ENCODE measurements around the gene ANXA11. TPM values are rescaled to one million over a fixed set of nuclear protein-coding genes. Genes with fewer than 3 reads are reported as not detected.

ANXA11 gene
- polyA plus RNA-seq, 1 donor from 2014 or later, result not detected

DNA sequence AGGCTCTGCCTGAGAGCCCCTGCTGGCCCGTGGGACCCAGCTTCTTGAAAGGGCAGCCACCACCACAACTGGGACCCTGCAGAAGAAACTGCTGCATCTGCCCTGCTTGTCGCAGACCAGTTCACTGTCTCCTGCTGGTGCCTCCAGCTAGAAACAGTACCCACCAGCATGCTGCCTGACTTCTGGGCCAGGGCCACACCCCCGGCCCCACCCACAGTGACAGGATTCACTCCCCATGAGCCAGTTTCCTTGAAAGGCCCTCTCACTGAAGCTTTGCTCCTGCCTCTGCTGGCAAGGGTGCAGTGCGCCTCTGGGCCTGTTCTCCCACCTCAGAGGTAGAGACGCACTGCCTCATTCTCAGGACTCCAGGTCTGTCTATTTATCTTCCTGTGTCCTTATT is 32.4 kb downstream of the ANXA11 start:
- H3K9ac ChIP-seq (ENCODE audit: low read length), result no peak overlapping the region

DNA sequence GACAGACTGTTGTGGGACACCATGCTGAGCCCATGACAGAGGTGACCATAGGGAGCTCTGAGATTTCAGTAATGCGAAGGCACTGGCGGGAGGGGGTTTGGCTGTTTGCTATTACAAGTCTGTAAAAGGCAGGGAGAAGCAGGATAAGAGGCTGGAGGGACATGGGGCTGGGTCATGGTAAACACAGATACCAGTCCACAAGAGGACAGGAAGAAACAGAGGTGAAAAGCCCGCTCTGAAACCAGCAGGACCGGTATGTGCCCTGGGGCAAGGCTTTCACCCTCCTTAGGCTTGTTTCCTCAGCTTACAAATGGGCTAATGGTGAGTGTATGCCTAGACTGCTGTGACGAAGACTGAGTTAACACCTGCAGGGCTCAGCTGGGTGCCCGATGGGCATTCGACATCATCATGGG is 34.1 kb downstream of the ANXA11 start:
- H3K9me2 ChIP-seq (ENCODE audit: insufficient read depth, low read length), result no peaks in the 10 kb centered on the region
- no peaks in the 10 kb centered on the region for H3F3A ChIP-seq (ENCODE audit: insufficient read depth, low read length, poor library complexity, severe bottlenecking)
- H3K27me3 ChIP-seq (ENCODE audit: insufficient read depth, low read depth, low read length), result no peaks in the 10 kb centered on the region
- no peak overlapping the region for H3K4me3 ChIP-seq (ENCODE audit: low read length)
- TF ChIP-seq, protein P1, sequence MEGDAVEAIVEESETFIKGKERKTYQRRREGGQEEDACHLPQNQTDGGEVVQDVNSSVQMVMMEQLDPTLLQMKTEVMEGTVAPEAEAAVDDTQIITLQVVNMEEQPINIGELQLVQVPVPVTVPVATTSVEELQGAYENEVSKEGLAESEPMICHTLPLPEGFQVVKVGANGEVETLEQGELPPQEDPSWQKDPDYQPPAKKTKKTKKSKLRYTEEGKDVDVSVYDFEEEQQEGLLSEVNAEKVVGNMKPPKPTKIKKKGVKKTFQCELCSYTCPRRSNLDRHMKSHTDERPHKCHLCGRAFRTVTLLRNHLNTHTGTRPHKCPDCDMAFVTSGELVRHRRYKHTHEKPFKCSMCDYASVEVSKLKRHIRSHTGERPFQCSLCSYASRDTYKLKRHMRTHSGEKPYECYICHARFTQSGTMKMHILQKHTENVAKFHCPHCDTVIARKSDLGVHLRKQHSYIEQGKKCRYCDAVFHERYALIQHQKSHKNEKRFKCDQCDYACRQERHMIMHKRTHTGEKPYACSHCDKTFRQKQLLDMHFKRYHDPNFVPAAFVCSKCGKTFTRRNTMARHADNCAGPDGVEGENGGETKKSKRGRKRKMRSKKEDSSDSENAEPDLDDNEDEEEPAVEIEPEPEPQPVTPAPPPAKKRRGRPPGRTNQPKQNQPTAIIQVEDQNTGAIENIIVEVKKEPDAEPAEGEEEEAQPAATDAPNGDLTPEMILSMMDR (IDR thresholded peaks at IDR 0.05; ENCODE audit: poor library complexity, severe bottlenecking), result no peak
- TF ChIP-seq TAF1 (IDR thresholded peaks at IDR 0.05; ENCODE audit: low read depth), result no peak
- TF ChIP-seq SMC3 (conservative IDR thresholded peaks at IDR 0.05; ENCODE audit: poor library complexity), result no peak
- no peak for TF ChIP-seq POLR2AphosphoS5 (IDR thresholded peaks at IDR 0.05)
- TF ChIP-seq EZH2 (IDR thresholded peaks at IDR 0.05; ENCODE audit: borderline replicate concordance, insufficient read depth, low read length, poor library complexity, severe bottlenecking), result no peak
- H3K79me2 ChIP-seq (replicated peaks; ENCODE audit: insufficient read depth, low read length), result no peaks in the 10 kb centered on the region
- H3K9me3 ChIP-seq (ENCODE audit: low read length), result no peaks in the 10 kb centered on the region
- H3K27ac ChIP-seq (ENCODE audit: low read length), result no peak overlapping the region
- H3K4me2 ChIP-seq (ENCODE audit: low read length), result no peak overlapping the region
- H3K36me3 ChIP-seq (ENCODE audit: insufficient read depth, low read length), result no peaks in the 10 kb centered on the region
- H2AFZ ChIP-seq (ENCODE audit: low read depth, low read length), result no peak overlapping the region
- H3K9ac ChIP-seq (ENCODE audit: low read length), result no peak overlapping the region
- no peaks in the 10 kb centered on the region for H4K20me1 ChIP-seq (ENCODE audit: insufficient read depth)

More for the DNA sequence above, 32.4 kb downstream of the ANXA11 start:
- no peak for TF ChIP-seq POLR2AphosphoS5 (IDR thresholded peaks at IDR 0.05)
- TF ChIP-seq, protein P1 (IDR thresholded peaks at IDR 0.05; ENCODE audit: poor library complexity, severe bottlenecking), result no peak
- no peak for TF ChIP-seq TAF1 (IDR thresholded peaks at IDR 0.05; ENCODE audit: low read depth)
- H3K27me3 ChIP-seq (ENCODE audit: insufficient read depth, low read depth, low read length), result no peaks in the 10 kb centered on the region
- H3K79me2 ChIP-seq (replicated peaks; ENCODE audit: insufficient read depth, low read length), result no peaks in the 10 kb centered on the region
- no peaks in the 10 kb centered on the region for H3F3A ChIP-seq (ENCODE audit: insufficient read depth, low read length, poor library complexity, severe bottlenecking)
- no peaks in the 10 kb centered on the region for H4K20me1 ChIP-seq (ENCODE audit: insufficient read depth)
- H3K36me3 ChIP-seq (ENCODE audit: insufficient read depth, low read length), result no peaks in the 10 kb centered on the region
- H3K4me2 ChIP-seq (ENCODE audit: low read length), result no peak overlapping the region
- no peaks in the 10 kb centered on the region for H3K9me2 ChIP-seq (ENCODE audit: insufficient read depth, low read length)
- no peak overlapping the region for H3K4me3 ChIP-seq (ENCODE audit: low read length)
- no peak overlapping the region for H2AFZ ChIP-seq (ENCODE audit: low read depth, low read length)
- no peak overlapping the region for H3K27ac ChIP-seq (ENCODE audit: low read length)
- no peaks in the 10 kb centered on the region for H3K9me3 ChIP-seq (ENCODE audit: low read length)

DNA sequence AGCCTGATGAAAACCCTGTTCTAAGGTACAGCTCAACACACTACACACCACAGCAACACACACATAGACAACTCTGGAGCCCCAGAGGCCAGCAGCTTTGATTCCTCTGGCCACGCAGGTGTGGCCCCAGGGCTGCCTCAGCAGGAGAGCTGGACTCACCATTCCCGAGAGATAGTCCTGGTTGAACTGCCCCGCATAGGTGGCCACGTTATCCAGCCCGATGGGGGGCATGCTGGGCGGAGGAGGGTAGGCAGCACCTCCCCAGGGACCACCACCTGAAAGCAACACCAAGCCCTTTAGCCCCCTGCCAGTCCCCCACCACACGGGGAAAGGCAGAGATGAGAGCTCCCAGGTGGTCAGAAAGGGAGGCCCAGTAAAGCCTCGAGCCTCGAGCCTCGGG is 34.7 kb downstream of the ANXA11 start:
- Histone ChIP-seq H3K9me3 (ENCODE audit: low read length) (no peaks in the 10 kb centered on the region), H2AFZ (ENCODE audit: low read depth, low read length) (no peak overlapping the region), H3K9ac (ENCODE audit: low read length) (no peak overlapping the region), H3F3A (ENCODE audit: insufficient read depth, low read length, poor library complexity, severe bottlenecking) (no peaks in the 10 kb centered on the region), H3K79me2 (replicated peaks; ENCODE audit: insufficient read depth, low read length) (no peaks in the 10 kb centered on the region), H3K27me3 (ENCODE audit: insufficient read depth, low read depth, low read length) (no peaks in the 10 kb centered on the region), H3K4me2 (ENCODE audit: low read length) (no peak overlapping the region), H3K4me3 (ENCODE audit: low read length) (no peak overlapping the region), H4K20me1 (ENCODE audit: insufficient read depth) (no peaks in the 10 kb centered on the region), H3K9me2 (ENCODE audit: insufficient read depth, low read length) (no peaks in the 10 kb centered on the region), H3K36me3 (ENCODE audit: insufficient read depth, low read length) (no peaks in the 10 kb centered on the region), H3K27ac (ENCODE audit: low read length) (no peak overlapping the region)
- TF ChIP-seq POLR2AphosphoS5 (IDR thresholded peaks at IDR 0.05) (no peak), EZH2 (IDR thresholded peaks at IDR 0.05; ENCODE audit: borderline replicate concordance, insufficient read depth, low read length, poor library complexity, severe bottlenecking) (no peak), SMC3 (conservative IDR thresholded peaks at IDR 0.05; ENCODE audit: poor library complexity) (no peak), EP300 (conservative IDR thresholded peaks at IDR 0.05; ENCODE audit: poor library complexity, severe bottlenecking) (no peak), RAD21 (conservative IDR thresholded peaks at IDR 0.05) (no peak), TAF1 (IDR thresholded peaks at IDR 0.05; ENCODE audit: low read depth) (no peak), MXI1 (conservative IDR thresholded peaks at IDR 0.05; ENCODE audit: poor library complexity, severe bottlenecking) (no peak)
- TF ChIP-seq, protein P1 (IDR thresholded peaks at IDR 0.05; ENCODE audit: poor library complexity, severe bottlenecking), result no peak
- TF ChIP-seq, protein P2, sequence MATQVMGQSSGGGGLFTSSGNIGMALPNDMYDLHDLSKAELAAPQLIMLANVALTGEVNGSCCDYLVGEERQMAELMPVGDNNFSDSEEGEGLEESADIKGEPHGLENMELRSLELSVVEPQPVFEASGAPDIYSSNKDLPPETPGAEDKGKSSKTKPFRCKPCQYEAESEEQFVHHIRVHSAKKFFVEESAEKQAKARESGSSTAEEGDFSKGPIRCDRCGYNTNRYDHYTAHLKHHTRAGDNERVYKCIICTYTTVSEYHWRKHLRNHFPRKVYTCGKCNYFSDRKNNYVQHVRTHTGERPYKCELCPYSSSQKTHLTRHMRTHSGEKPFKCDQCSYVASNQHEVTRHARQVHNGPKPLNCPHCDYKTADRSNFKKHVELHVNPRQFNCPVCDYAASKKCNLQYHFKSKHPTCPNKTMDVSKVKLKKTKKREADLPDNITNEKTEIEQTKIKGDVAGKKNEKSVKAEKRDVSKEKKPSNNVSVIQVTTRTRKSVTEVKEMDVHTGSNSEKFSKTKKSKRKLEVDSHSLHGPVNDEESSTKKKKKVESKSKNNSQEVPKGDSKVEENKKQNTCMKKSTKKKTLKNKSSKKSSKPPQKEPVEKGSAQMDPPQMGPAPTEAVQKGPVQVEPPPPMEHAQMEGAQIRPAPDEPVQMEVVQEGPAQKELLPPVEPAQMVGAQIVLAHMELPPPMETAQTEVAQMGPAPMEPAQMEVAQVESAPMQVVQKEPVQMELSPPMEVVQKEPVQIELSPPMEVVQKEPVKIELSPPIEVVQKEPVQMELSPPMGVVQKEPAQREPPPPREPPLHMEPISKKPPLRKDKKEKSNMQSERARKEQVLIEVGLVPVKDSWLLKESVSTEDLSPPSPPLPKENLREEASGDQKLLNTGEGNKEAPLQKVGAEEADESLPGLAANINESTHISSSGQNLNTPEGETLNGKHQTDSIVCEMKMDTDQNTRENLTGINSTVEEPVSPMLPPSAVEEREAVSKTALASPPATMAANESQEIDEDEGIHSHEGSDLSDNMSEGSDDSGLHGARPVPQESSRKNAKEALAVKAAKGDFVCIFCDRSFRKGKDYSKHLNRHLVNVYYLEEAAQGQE (IDR thresholded peaks at IDR 0.05; ENCODE audit: borderline replicate concordance), result no peak
